GM12878 (cell line): ENCODE data around the gene TBXT. TPM values are rescaled to one million over a fixed set of nuclear protein-coding genes. Genes with fewer than 3 reads are reported as not detected.

ENCODE experiments used
- ATAC-seq: fragments of 200-7000 bp; cut with Tn5 transposase; 3 replicates; pipeline ENCODE4 v1.9.1; 2020; ENCODE audit warnings: mild to moderate bottlenecking, moderate library complexity
- BruUV-seq: library from RNA; stranded (reverse); fragments of 400-500 nt; replicated peaks from 2 replicates; lab custom pipeline; 2021; lab: Mats Ljungman, UMichigan
- CTCF ChIA-PET: fragments of 300-600 bp; sonication (Branson Sonifier 250); formaldehyde crosslinking; extraction: SDS; loops from one replicate; lab custom pipeline; 2021; ENCODE audit warnings: inconsistent platforms; lab: Yijun Ruan, JAX
- POLR2A ChIA-PET: fragments of 350-600 bp; formaldehyde crosslinking; extraction: SDS; loops from one replicate; lab custom pipeline; 2021; ENCODE audit warnings: inconsistent platforms; lab: Charles Lee
- RAD21 ChIA-PET: fragments of 300-600 bp; sonication (Branson Sonifier 250); formaldehyde crosslinking; loops from one replicate; lab custom pipeline; 2023; ENCODE audit warnings: antibody characterized with exemption; ENCODE audit not compliant: unreplicated experiment; lab: Charles Lee
- SMC1A ChIA-PET: fragments of 300-600 bp; sonication (Branson Sonifier 250); formaldehyde crosslinking; loops from one replicate; lab custom pipeline; 2023; ENCODE audit not compliant: unreplicated experiment, uncharacterized antibody; lab: Charles Lee
- DNase-seq: peaks from one replicate; pipeline ENCODE4 v3.0.0-alpha.2; 2011; ENCODE audit warnings: low read depth, low spot score
- FAIRE-seq: peaks from 3 replicates; lab custom pipeline; 2011; peaks lifted over from hg19 to GRCh38; lab: Jason Lieb, UNC
- H2AFZ ChIP-seq: 2 replicates; pipeline ENCODE4 v1.6.0; 2011; ENCODE audit warnings: low read depth, low read length, control low read depth; ENCODE audit not compliant: control insufficient read depth
- H3K27ac ChIP-seq: 2 replicates; pipeline ENCODE4 v1.5.1; 2011; ENCODE audit warnings: control low read depth; ENCODE audit not compliant: control insufficient read depth, insufficient read depth
- H3K27me3 ChIP-seq, 2 experiments: replicated peaks in 1 of 2; 2 replicates each; pipeline versions ENCODE4 v1.6.0 to v1.6.1; 2011; ENCODE audit warnings: low read length in 1 of 2; ENCODE audit not compliant: control insufficient read depth in 2 of 2, insufficient read depth in 2 of 2
- H3K36me3 ChIP-seq, 2 experiments: 2 replicates each; pipeline ENCODE4 v1.5.1; 2011; ENCODE audit warnings: low read length in 1 of 2; ENCODE audit not compliant: control insufficient read depth in 2 of 2, insufficient read depth in 2 of 2
- H3K4me1 ChIP-seq: 2 replicates; pipeline ENCODE4 v1.6.1; 2011; ENCODE audit warnings: mild to moderate bottlenecking, low read length, moderate library complexity, mixed read lengths; ENCODE audit not compliant: control insufficient read depth, insufficient read depth
- H3K4me2 ChIP-seq: 2 replicates; pipeline ENCODE4 v1.6.0; 2011; ENCODE audit warnings: control low read depth; ENCODE audit not compliant: control insufficient read depth, insufficient read depth
- H3K4me3 ChIP-seq: fragments of 200-600 bp; sonication (generic); 2 replicates; pipeline ENCODE4 v1.5.1; 2016
- H3K79me2 ChIP-seq: 2 replicates; pipeline ENCODE4 v1.6.0; 2011; ENCODE audit warnings: low read length; ENCODE audit not compliant: control insufficient read depth, insufficient read depth
- H3K9ac ChIP-seq: 2 replicates; pipeline ENCODE4 v1.8.0; 2011; ENCODE audit warnings: low read length, control low read depth, mixed read lengths; ENCODE audit not compliant: control insufficient read depth, insufficient read depth
- H3K9me3 ChIP-seq: replicated peaks from 3 replicates; pipeline ENCODE4 v1.5.1; 2011; ENCODE audit warnings: mild to moderate bottlenecking, low read length; ENCODE audit not compliant: control insufficient read depth, insufficient read depth
- H4K20me1 ChIP-seq: 2 replicates; pipeline ENCODE4 v1.6.0; 2011; ENCODE audit not compliant: control insufficient read depth, insufficient read depth
- PAX5 ChIP-seq: IDR thresholded peaks from 2 replicates; pipeline ENCODE4 v1.6.1; 2011; ENCODE audit warnings: low read depth, low read length, borderline replicate concordance
- WGBS: methylation state at CpG from one replicate; pipeline ENCODE4 v1.1.6; 2016; ENCODE audit warnings: low lambda C conversion rate; ENCODE audit not compliant: insufficient replicate concordance, insufficient coverage; ENCODE audit errors: missing lambda C conversion rate; 5-methylcytosine and 5-hydroxymethylcytosine counted together
- in situ Hi-C: fragments of 300-500 bp; cut with MboI; formaldehyde crosslinking; loops from 9 replicates; pipeline ENCODE4 v1.14.3; 2018; ENCODE audit warnings: mixed read lengths
- intact Hi-C: fragments of 100-400 bp; cut with micrococcal nuclease; formaldehyde crosslinking; loops from one replicate; pipeline ENCODE4 v1.14.2; 2022; ENCODE audit not compliant: unreplicated experiment
- polyA plus RNA-seq, 11 experiments: library from polyadenylated mRNA; depleted of rRNA in 4 of 11; unstranded in 6 of 11; stranded (reverse) in 5 of 11; fragments of >200 nt; fragmentation: Nextera tagmentation in 4 of 11; fragmentation: Illumina TruSeq in 1 of 11; extraction: Ambion mirVana in 4 of 11; extraction: Trizol in 1 of 11; gene quantifications; 1 replicate in 1 of 11; 2 replicates in 10 of 11; pipeline versions ENCODE4 v1.2.1 to v1.2.3, GENCODE V29; 2011 to 2016; ENCODE audit warnings: inconsistent platforms in 2 of 11, missing spikeins in 2 of 11, low read depth in 1 of 11
- total RNA-seq, 4 experiments: library from RNA; depleted of rRNA in 3 of 4; stranded (reverse); fragments of >200 nt in 3 of 4; fragmentation: Illumina TruSeq in 1 of 4; extraction: Trizol in 1 of 4; gene quantifications; 2 replicates each; pipeline versions ENCODE4 v1.2.1 to v1.2.3, GENCODE V29; 2013 to 2021
- TF ChIP-seq, protein P1 (sequence below): IDR thresholded peaks from 2 replicates; pipeline ENCODE4 v1.6.1; 2011; ENCODE audit warnings: borderline replicate concordance, low read depth, mild to moderate bottlenecking, moderate library complexity, low read length; ENCODE audit not compliant: insufficient read depth, poor library complexity, severe bottlenecking
- TF ChIP-seq, protein P2 (sequence below): fragments of 450-650 bp; IDR thresholded peaks from 2 replicates; pipeline ENCODE4 v1.6.1; 2017; ENCODE audit warnings: low read depth, mild to moderate bottlenecking, moderate library complexity

Gene TBXT
- total and polyA plus RNA-seq, 10 of the 15 experiments (the other 5 are each of a cell fraction or from before 2014, with no cell fraction given) = 0.06 to 2.5 TPM; not detected in 8

DNA sequence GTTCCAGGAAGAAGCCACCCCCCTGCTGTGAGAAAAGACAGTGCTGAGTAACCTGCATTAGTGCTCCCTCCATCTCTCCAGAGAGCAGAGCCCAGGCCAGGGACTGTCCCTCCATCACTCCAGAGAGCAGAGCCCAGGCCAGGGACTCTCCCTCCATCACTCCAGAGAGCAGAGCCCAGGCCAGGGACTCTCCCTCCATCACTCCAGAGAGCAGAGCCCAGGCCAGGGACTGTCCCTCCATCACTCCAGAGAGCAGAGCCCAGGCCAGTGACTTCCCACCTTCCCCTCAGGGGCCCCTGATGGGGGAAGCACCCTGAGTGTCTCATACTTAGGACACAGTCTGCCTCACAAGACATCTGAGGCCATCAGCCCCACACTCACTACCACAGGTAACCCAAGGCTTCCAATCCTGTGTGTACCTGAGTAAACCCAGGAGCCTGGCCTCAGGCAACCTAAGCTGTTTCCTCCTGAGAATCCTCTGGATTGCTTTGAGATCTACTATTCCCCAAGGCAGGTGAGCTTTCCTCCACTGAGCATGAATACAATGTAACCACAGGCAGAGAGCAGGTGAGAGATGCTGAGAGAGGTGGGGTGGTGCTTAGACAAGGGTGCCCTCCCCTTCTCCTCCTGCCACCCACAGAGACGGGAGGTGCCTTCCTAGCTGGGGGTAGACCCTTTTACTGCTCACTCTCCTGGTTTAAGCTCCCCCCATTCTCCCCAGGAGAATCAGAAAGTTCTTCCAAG, 4.9 kb downstream of the TBXT start:
- H3K27me3 ChIP-seq = peaks cover 0 to 8% of the 10 kb centered on the region in 2 experiments; a peak in 3 of 4 replicates
- no peaks in the 10 kb centered on the region; a peak in 1 of 4 replicates for H3K36me3 ChIP-seq
- ATAC-seq (peak; percentile 74), DNase-seq (no peak), FAIRE-seq (no peak)
- POLR2A ChIA-PET = interaction anchor here (0.6 kb wide), 1 partner anchor 218 kb away, joined by 6 read pairs; no protein-coding TSS in a partner anchor
- H3K4me1 ChIP-seq = no peaks in the 10 kb centered on the region
- intact Hi-C loops (no loop called here), in situ Hi-C loops (no loop called here)
- H3K79me2 ChIP-seq = peaks cover 13% of the 10 kb centered on the region
- no peak overlapping the region for H3K9ac ChIP-seq
- H4K20me1 ChIP-seq = no peaks in the 10 kb centered on the region
- 0% methylated on average over 1 of the region's 1 CpG for WGBS
- SMC1A ChIA-PET = no interaction called here
- TF ChIP-seq PAX5 = peak; percentile 33; the same call in 1 of the 2 replicates
- TF ChIP-seq, protein P1, sequence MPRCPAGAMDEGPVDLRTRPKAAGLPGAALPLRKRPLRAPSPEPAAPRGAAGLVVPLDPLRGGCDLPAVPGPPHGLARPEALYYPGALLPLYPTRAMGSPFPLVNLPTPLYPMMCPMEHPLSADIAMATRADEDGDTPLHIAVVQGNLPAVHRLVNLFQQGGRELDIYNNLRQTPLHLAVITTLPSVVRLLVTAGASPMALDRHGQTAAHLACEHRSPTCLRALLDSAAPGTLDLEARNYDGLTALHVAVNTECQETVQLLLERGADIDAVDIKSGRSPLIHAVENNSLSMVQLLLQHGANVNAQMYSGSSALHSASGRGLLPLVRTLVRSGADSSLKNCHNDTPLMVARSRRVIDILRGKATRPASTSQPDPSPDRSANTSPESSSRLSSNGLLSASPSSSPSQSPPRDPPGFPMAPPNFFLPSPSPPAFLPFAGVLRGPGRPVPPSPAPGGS = peak; percentile 57
- TF ChIP-seq, protein P2, sequence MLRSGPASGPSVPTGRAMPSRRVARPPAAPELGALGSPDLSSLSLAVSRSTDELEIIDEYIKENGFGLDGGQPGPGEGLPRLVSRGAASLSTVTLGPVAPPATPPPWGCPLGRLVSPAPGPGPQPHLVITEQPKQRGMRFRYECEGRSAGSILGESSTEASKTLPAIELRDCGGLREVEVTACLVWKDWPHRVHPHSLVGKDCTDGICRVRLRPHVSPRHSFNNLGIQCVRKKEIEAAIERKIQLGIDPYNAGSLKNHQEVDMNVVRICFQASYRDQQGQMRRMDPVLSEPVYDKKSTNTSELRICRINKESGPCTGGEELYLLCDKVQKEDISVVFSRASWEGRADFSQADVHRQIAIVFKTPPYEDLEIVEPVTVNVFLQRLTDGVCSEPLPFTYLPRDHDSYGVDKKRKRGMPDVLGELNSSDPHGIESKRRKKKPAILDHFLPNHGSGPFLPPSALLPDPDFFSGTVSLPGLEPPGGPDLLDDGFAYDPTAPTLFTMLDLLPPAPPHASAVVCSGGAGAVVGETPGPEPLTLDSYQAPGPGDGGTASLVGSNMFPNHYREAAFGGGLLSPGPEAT = no peak
- H3K9me3 ChIP-seq = no peaks in the 10 kb centered on the region
- CTCF ChIA-PET = no interaction called here
- no peak overlapping the region for H2AFZ ChIP-seq
- BruUV-seq = no TSS peak
- no peak overlapping the region for H3K4me3 ChIP-seq
- no peak overlapping the region for H3K27ac ChIP-seq
- RAD21 ChIA-PET = no interaction called here
- H3K4me2 ChIP-seq = no peak overlapping the region
